IPS DF 4.7 (cell line): ENCODE measurements around the gene ADCY1.
"Not testable (repeated sequence)": the region's sequence is repeated elsewhere in the genome, so short reads cannot be mapped to it uniquely, and the experiment has no call there.

ENCODE experiments used
- DNase-seq: peaks from one replicate; pipeline ENCODE4 v3.0.0-alpha.2; 2013; ENCODE audit warnings: low spot score; ENCODE audit errors: extremely low read depth

ADCY1 gene

GRCh38 chr7:45731692-45732443, 157.7 kb downstream of the ADCY1 start:
- not testable (repeated sequence) for DNase-seq

GRCh38 chr7:45738920-45739319, 164.8 kb downstream of the ADCY1 start:
- not testable (repeated sequence) for DNase-seq

GRCh38 chr7:45740573-45740972, 166.4 kb downstream of the ADCY1 start:
- not testable (repeated sequence) for DNase-seq

- not testable (repeated sequence) for DNase-seq
Observed at GRCh38 chr7:45748976-45749375, 174.8 kb downstream of the ADCY1 start.

GRCh38 chr7:45751352-45751751, 177.2 kb downstream of the ADCY1 start:
- DNase-seq, result not testable (repeated sequence)

- not testable (repeated sequence) for DNase-seq
Observed at GRCh38 chr7:45756333-45756732, 182.2 kb downstream of the ADCY1 start.

- not testable (repeated sequence) for DNase-seq
Observed at GRCh38 chr7:45756757-45757156, 182.6 kb downstream of the ADCY1 start.

- not testable (repeated sequence) for DNase-seq
Observed at GRCh38 chr7:45759464-45759863, 185.3 kb downstream of the ADCY1 start.

GRCh38 chr7:45761545-45762205, 187.5 kb downstream of the ADCY1 start:
- DNase-seq, result not testable (repeated sequence)

GRCh38 chr7:45762225-45762994, 188.2 kb downstream of the ADCY1 start:
- DNase-seq, result not testable (repeated sequence)

- DNase-seq, result peak; percentile 86
Observed at GRCh38 chr7:45768516-45769394, 194.6 kb downstream of the ADCY1 start.

GRCh38 chr7:45769626-45770025, 195.5 kb downstream of the ADCY1 start:
- DNase-seq, result not testable (repeated sequence)
